GM10248 (cell line): ENCODE measurements around the gene CBR1.

ENCODE experiments used
- CTCF ChIA-PET: fragments of 300-600 bp; sonication (Branson Sonifier 250); formaldehyde crosslinking; extraction: SDS; loops from one replicate; lab custom pipeline; 2021; ENCODE audit warnings: antibody characterized with exemption; lab: Yijun Ruan, JAX
- POLR2A ChIA-PET: fragments of 350-650 bp; sonication (Branson Sonifier 250); formaldehyde crosslinking; extraction: SDS; loops from one replicate; lab custom pipeline; 2020; ENCODE audit warnings: antibody characterized with exemption; lab: Yijun Ruan, JAX
- DNase-seq: peaks from one replicate; pipeline ENCODE4 v3.0.0; 2012; ENCODE audit errors: extremely low spot score
- TF ChIP-seq, protein P1 (sequence below): IDR thresholded peaks from 2 replicates; pipeline ENCODE4 v1.5.1; 2012; ENCODE audit warnings: mild to moderate bottlenecking, low read depth; ENCODE audit errors: extremely low read depth, missing control alignments, control extremely low read depth

The CBR1 gene

DNA sequence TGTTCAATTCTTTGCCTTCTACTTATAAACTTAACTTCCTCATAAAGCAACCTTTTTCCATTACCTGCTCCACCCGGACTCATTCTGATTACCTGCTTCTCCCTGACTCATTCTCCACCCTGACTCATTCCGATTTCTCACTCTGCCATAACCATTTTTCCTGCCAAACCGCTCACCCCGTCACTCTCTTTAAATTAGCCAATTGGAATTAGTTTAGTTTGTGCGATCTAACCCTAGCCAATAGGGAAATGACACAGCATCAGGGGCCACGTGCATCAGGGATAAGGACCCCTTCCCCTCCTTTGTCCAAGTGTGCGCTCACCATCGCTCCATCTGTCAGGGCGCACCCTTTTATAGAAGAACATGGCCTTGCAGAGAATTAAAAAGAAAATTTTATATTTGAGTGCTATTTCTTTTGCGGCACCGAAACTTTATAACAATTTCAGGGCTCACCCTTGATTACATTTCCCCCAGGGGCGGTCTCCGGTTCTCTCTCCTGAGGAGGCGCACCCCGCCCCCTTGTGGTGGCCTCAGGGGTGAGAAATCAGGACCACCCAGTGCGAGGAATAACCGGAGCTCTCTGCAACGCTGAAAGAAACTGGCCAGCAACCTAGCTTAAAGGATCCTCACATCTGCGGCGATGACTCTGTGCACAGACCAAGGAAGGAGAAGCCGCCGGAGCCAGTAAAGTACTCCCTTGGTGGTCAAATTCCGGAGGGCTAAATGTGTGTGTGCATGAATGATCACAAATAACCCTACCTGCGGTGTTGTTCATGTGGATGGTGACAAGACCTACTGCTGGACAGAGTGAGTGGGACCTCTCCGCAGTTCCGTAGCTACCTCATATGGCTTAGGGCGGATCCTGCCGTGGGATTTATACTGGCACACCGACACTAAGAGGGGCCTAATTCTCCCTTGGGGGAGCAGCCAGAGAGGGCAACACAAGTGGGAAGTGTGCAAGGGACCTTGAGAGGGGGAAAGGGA is 34.8 kb downstream of the CBR1 start:
- POLR2A ChIA-PET: no interaction called here
- CTCF ChIA-PET: interaction anchor here (0.6 to 1.1 kb wide), 6 partner anchors 13 to 31 kb away, joined by 3 to 4 read pairs (median 3); no protein-coding TSS in a partner anchor
- no peak for DNase-seq
- TF ChIP-seq, protein P1, sequence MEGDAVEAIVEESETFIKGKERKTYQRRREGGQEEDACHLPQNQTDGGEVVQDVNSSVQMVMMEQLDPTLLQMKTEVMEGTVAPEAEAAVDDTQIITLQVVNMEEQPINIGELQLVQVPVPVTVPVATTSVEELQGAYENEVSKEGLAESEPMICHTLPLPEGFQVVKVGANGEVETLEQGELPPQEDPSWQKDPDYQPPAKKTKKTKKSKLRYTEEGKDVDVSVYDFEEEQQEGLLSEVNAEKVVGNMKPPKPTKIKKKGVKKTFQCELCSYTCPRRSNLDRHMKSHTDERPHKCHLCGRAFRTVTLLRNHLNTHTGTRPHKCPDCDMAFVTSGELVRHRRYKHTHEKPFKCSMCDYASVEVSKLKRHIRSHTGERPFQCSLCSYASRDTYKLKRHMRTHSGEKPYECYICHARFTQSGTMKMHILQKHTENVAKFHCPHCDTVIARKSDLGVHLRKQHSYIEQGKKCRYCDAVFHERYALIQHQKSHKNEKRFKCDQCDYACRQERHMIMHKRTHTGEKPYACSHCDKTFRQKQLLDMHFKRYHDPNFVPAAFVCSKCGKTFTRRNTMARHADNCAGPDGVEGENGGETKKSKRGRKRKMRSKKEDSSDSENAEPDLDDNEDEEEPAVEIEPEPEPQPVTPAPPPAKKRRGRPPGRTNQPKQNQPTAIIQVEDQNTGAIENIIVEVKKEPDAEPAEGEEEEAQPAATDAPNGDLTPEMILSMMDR: peak; percentile 51

DNA sequence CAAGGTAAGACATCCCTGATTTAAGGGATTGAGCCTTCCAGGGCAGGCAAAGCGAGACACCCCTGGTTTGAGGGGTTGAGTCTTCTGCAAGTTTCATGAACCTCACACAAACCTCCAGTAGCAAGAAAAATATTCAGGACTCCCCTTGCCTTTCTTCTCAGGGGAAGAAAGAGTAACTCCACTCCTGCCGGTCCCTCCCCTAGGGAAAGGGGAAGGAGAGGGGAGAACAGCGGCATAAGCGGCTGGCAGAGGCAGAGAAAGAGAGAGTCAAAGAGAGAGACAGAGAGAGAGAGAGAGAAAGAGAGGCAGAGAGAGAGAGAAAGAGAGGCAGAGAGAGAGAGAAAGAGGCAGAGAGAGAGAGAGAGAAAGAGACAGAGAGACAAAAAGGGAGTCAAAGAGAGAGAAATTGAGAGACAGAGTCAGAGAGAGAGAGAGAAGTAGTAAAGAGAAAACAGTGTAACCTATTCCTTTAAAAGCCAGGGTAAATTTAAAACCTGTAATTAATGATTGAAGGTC is 35.6 kb downstream of the CBR1 start:
- no peak for DNase-seq
- TF ChIP-seq, protein P1: no peak
- ChIA-PET POLR2A (no interaction called here), CTCF (interaction anchor here (0.6 to 1.0 kb wide), 5 partner anchors 20 to 32 kb away, joined by 3 read pairs; no protein-coding TSS in a partner anchor)

DNA sequence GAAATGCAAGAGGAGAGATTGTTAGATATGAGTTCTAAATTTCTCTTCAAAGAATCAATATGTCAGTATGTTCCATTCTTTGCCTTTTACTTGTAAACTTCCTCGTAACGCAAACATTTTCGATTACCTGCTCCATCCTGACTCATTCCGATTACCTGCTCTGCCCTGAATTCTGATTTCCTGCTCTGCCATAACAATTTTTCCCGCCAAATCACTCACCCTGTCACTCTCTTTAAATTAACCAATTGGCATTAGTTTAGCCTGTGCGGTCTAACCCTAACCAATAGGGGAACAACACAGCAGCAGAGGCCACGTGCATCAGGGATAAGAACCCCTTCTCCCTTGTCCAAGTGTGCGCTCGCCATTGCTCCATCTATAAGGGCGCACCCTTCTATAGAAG is 40.0 kb downstream of the CBR1 start:
- CTCF ChIA-PET: interaction anchor here (1.5 kb wide), 1 partner anchor 26 kb away, joined by 3 read pairs; no protein-coding TSS in a partner anchor
- DNase-seq: no peak
- TF ChIP-seq, protein P1: no peak
- POLR2A ChIA-PET: no interaction called here

DNA sequence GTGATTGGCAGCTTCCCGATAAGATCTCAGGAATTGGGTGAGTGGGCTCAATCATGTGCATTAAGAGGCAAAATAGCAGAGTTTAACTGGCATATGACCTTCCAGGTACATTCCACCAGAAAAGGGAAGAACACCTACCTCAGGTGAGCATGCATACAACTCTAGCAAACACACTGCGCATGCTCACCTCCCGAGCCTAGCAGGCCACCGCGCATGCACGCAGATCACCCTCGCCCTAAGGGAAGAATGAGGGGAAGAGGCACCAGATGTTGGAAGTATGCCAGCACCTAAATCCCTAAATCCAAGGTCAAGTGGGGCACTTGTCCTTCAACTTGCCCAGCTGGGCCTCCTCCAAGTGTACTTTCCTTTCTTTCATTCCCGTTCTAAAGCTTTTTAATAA is 41.4 kb downstream of the CBR1 start:
- DNase-seq: no peak
- CTCF ChIA-PET: interaction anchor here (1.0 to 4.0 kb wide), 6 partner anchors 10 to 41 kb away, joined by 3 to 24 read pairs (median 6); partner anchors contain the start of gene CBR1

DNA sequence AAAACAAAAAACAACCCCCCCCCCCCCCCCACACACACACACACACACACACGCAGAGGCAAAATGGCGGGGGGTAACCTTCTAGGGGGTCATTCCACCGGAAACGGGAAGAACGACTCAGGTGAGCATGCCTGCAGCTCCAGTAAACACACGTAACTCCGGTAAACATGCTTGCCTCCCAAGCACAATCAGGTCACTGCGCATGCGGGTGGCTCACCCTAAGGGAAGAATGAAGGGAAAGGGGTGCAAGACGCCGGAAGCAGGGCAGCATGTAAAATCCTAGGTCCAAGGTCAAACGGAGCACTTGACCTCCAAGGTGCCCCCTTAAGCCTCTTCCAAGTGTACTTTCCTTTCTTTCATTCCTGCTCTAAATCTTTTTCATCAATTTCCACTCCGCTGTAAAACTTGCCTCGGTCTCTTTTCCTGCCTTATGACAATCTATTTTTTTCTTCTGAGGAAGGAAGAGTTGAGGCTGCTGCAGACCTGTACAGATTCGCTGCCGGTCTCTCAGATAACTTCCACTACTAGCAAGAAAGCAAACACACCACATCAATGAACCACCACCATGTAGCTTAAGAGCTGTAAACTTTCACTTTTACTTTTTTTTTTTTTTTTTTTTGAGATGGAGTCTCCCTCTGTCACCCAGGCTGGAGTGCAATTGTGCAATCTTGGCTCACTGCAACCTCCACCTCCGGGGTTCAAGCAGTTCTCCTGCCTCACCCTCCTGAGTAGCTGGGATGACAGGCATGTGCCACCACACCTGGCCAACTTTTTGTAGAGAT is 44.0 kb downstream of the CBR1 start:
- TF ChIP-seq, protein P1: no peak
- no peak for DNase-seq
- ChIA-PET CTCF (interaction anchor here (0.7 to 4.0 kb wide), 16 partner anchors 9 to 276 kb away, joined by 3 to 24 read pairs (median 4); partner anchors contain the start of gene SETD4), POLR2A (interaction anchor here (0.9 kb wide), 1 partner anchor 44 kb away, joined by 4 read pairs; no protein-coding TSS in a partner anchor)

More for the DNA sequence above, 41.4 kb downstream of the CBR1 start:
- POLR2A ChIA-PET: no interaction called here
- TF ChIP-seq, protein P1: no peak
